Activated CD8-positive, alpha-beta memory T cell treated with anti-CD3 and anti-CD28 coated beads, Interleukin-2, amount 10 ng/mL, durations not matched to agents 7 days and 5 days (primary cell): Measurements from ENCODE around the gene TLR10. TPM values are rescaled to one million over a fixed set of nuclear protein-coding genes. Genes with fewer than 3 reads are reported as not detected.
A peak's percentile ranks its signal among the peaks of the same experiment; 100 is the strongest.
"Not testable (repeated sequence)": the region's sequence is repeated elsewhere in the genome, so short reads cannot be mapped to it uniquely, and the experiment has no call there.

Source experiments
- ATAC-seq: fragments of 150-1000 bp; cut with Tn5 transposase; one replicate; pipeline ENCODE4 v1.10.0; 2021; ENCODE audit warnings: moderate library complexity
- CTCF ChIA-PET: fragments of 350-600 bp; sonication (Branson Sonifier 250); formaldehyde crosslinking; loops from one replicate; lab custom pipeline; 2021; ENCODE audit warnings: antibody characterized with exemption; lab: Charles Lee
- DNase-seq: peaks from one replicate; pipeline ENCODE4 v3.0.0-alpha.2; 2020
- H3K27ac Mint-ChIP-seq: one replicate; pipeline ENCODE4 v1.8.0; 2021; ENCODE audit warnings: mild to moderate bottlenecking, mixed read lengths
- H3K27me3 Mint-ChIP-seq: one replicate; pipeline ENCODE4 v1.8.0; 2021; ENCODE audit warnings: mixed read lengths
- H3K36me3 Mint-ChIP-seq: one replicate; pipeline ENCODE4 v1.8.0; 2021; ENCODE audit warnings: mild to moderate bottlenecking, mixed read lengths
- H3K4me1 Mint-ChIP-seq: one replicate; pipeline ENCODE4 v1.8.0; 2021; ENCODE audit warnings: mixed read lengths
- H3K4me3 Mint-ChIP-seq: one replicate; pipeline ENCODE4 v1.8.0; 2021; ENCODE audit warnings: mild to moderate bottlenecking, moderate library complexity, mixed read lengths
- H3K9me3 Mint-ChIP-seq: one replicate; pipeline ENCODE4 v1.8.0; 2022; ENCODE audit warnings: low read depth, mixed read lengths
- total RNA-seq, 2 experiments: library from RNA; stranded (reverse); gene quantifications; one replicate each; pipeline ENCODE4 v1.2.3, GENCODE V29; 2021

TLR10 gene
- total RNA-seq, 2 experiments from 2014 or later, result 0.09 TPM; not detected in 1

DNA sequence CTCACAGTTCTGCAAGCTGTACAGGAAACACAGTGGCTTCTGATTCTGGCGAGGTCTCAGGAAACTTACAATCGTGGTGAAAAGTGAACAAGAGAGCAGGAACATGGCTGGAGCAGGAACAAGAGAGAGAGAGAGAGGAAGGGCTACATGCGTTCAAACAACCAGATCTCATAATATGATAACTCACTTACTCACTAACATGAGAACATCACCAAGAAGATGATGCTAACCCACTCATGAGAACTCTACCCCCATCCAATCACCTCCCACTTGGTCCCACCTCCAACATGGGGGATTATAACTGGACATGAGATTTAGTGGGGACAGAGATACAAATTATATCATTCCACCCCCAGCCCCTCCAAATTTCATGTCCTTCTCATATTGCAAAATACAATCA lies 31.6 kb upstream of the TLR10 start:
- H3K4me1 Mint-ChIP-seq, result peaks cover 3% of the 10 kb centered on the region
- H3K27me3 Mint-ChIP-seq, result peaks cover 3% of the 10 kb centered on the region
- peaks cover 3% of the 10 kb centered on the region for H3K9me3 Mint-ChIP-seq
- CTCF ChIA-PET, result no interaction called here
- no peaks in the 10 kb centered on the region for H3K36me3 Mint-ChIP-seq
- ATAC-seq (no peak), DNase-seq (no peak)
- H3K27ac Mint-ChIP-seq, result no peak overlapping the region
- no peak overlapping the region for H3K4me3 Mint-ChIP-seq

DNA sequence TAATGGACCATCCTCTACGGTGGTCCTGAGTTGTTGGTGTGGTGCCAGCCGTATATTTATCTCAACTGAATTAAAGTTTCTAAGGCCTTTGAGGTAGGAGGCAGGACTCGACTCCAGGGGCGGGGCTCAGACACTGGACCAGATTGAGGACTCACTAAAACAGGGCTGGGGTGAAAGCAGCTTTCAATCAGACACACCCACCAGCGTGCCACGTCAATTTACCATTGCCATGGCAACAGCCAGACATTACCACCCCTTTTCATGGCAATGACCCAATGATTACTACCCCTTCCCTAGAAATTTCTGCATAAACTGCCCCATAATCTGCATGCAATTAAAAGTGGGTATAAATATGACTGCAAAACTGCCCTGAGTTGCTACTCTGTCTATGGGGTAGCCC lies 28.5 kb upstream of the TLR10 start:
- Mint-ChIP-seq H3K4me1 (no peaks in the 10 kb centered on the region), H3K27ac (no peak overlapping the region), H3K36me3 (no peaks in the 10 kb centered on the region), H3K9me3 (peaks cover 3% of the 10 kb centered on the region), H3K4me3 (no peak overlapping the region), H3K27me3 (peaks cover 3% of the 10 kb centered on the region)
- ATAC-seq (no peak), DNase-seq (no peak)
- CTCF ChIA-PET, result no interaction called here

DNA sequence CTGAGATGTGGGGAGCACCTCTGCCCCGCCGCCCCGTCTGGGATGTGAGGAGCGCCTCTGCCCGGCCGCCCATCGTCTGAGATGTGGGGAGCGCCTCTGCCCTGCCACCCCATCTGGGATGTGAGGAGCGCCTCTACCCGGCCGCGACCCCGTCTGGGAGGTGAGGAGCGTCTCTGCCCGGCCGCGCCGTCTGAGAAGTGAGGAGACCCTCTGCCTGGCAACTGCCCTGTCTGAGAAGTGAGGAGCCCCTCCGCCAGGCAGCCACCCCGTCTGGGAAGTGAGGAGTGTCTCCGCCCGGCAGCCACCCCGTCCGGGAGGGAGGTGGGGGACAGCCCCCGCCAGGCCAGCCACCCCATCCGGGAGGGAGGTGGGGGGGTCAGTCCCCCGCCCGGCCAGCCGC lies 24.7 kb upstream of the TLR10 start:
- H3K27me3 Mint-ChIP-seq, H3K4me3 Mint-ChIP-seq, ATAC-seq, DNase-seq, H3K36me3 Mint-ChIP-seq, H3K9me3 Mint-ChIP-seq, H3K27ac Mint-ChIP-seq: not testable (repeated sequence)
- peaks cover 23% of the 10 kb centered on the region for H3K4me1 Mint-ChIP-seq
- CTCF ChIA-PET, result interaction anchor here (5.3 kb wide), 1 partner anchor 25 kb away, joined by 20 read pairs; the partner anchor contains the start of gene TLR10

DNA sequence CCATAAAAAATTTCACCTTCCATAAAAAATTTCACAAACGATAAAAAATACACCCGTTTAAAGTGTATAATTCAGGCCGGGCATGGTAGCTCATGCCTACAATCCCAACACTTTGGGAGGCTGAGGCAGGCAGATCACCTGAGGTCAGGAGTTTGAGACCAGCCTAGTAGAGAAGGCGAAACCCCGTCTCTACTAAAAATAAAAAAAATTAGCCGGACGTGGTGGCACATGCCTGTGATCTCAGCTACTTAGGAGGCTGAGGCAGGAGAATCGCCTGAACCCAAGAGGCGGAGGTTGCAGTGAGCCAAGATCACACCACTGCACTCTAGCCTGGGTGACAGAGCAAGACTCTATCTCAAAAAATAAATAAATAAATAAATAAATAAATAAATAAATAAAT lies 23.5 kb upstream of the TLR10 start:
- CTCF ChIA-PET, result interaction anchor here (1.7 to 5.3 kb wide), 3 partner anchors 23 to 88 kb away, joined by 4 to 39 read pairs (median 20); partner anchors contain the start of gene TLR10
- not testable (repeated sequence) for H3K4me3 Mint-ChIP-seq

DNA sequence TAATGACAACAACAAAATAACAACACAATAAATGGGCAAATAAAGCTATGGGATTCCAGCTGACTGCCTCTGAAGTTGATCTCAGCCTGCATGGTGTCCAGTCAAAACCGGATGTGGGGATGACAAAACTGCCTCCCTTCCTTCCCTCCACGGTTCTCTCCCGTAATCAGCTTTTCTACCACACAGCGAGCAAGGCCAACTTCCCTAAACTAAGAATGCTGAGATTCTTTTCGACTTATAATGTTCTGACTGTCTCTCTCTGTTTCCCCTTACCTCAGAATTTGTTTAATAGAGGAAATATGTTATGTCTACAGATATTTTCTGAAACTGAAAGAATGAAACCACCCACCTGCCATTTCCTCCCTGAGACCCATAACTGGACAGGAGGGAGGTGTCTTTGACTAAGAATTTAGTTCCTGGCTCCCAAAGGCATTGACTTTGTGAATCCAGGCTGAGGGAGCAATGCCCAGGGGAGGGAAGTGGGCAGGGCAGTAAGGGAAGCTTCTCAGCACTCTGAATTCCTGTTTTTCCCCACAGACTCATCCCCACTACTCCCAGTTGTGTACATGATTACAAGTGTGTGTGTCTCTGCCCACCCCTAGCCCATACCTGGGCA lies 22.8 kb upstream of the TLR10 start:
- ATAC-seq (peak; percentile 58), DNase-seq (peak; percentile 50)
- CTCF ChIA-PET, result interaction anchor here (1.0 to 5.3 kb wide), 4 partner anchors 23 to 88 kb away, joined by 4 to 39 read pairs (median 12); partner anchors contain the start of gene TLR10
- peaks cover 10% of the 10 kb centered on the region for H3K9me3 Mint-ChIP-seq
- peaks cover 23% of the 10 kb centered on the region for H3K4me1 Mint-ChIP-seq
- H3K36me3 Mint-ChIP-seq, result peaks cover 19% of the 10 kb centered on the region
- H3K4me3 Mint-ChIP-seq, result peak overlapping the region; percentile 74
- H3K27me3 Mint-ChIP-seq, result no peaks in the 10 kb centered on the region
- H3K27ac Mint-ChIP-seq, result peak overlapping the region; percentile 88

More for the DNA sequence above, 23.5 kb upstream of the TLR10 start:
- not testable (repeated sequence) for H3K27me3 Mint-ChIP-seq, H3K9me3 Mint-ChIP-seq, DNase-seq, ATAC-seq
- peaks cover 14% of the 10 kb centered on the region for H3K36me3 Mint-ChIP-seq
- H3K4me1 Mint-ChIP-seq, result peaks cover 23% of the 10 kb centered on the region
- peak overlapping the region; percentile 88 for H3K27ac Mint-ChIP-seq

DNA sequence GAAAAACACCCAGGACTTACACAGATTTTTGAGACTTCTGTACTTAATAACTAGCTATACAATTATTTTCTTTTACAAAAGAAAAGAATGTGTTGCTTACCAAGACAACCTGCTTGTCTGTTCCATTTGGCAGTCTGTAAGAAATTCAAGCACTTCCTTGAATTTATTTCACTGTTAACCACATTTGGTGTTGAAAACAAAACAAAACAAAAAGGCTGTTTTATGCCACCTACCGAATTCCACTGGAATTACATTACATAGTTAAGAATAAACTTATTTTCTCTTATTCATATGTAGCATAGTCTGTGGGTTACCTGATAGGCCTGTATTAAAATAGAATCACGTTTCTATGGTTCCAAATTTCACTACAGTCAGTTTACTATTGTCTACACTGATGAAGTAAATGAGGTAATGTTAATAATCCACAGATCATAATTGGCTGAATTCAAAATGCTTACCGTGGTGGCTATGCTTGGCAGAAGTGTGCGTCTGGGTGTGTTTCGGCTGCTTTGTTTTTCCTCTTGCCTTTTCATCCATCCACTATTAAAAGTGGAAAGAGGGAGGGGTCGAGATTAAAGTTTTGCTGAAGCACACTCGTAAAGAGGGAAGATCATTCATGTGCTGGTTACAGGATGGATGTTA lies 22.0 kb upstream of the TLR10 start, which contains the start of gene TLR1:
Gene TLR1 (minus strand): TSS at position 138 of the 642 bp plus-strand sequence. CDS start 5,960 bp downstream, outside the sequence.
- DNase-seq (no peak), ATAC-seq (peak; percentile 81)
- Mint-ChIP-seq H3K4me3 (peak within 1 kb of the TSS; percentile 74), H3K27me3 (no peaks in the 10 kb centered on the region), H3K27ac (peak within 1 kb of the TSS; percentile 88), H3K36me3 (peaks cover 28% of the 10 kb centered on the region), H3K9me3 (peaks cover 13% of the 10 kb centered on the region), H3K4me1 (peaks cover 23% of the 10 kb centered on the region)
- CTCF ChIA-PET, result interaction anchor here (0.8 to 5.3 kb wide), 13 partner anchors 11 to 1003 kb away, joined by 3 to 39 read pairs (median 5); partner anchors contain the start of genes TLR10 and TLR6

DNA sequence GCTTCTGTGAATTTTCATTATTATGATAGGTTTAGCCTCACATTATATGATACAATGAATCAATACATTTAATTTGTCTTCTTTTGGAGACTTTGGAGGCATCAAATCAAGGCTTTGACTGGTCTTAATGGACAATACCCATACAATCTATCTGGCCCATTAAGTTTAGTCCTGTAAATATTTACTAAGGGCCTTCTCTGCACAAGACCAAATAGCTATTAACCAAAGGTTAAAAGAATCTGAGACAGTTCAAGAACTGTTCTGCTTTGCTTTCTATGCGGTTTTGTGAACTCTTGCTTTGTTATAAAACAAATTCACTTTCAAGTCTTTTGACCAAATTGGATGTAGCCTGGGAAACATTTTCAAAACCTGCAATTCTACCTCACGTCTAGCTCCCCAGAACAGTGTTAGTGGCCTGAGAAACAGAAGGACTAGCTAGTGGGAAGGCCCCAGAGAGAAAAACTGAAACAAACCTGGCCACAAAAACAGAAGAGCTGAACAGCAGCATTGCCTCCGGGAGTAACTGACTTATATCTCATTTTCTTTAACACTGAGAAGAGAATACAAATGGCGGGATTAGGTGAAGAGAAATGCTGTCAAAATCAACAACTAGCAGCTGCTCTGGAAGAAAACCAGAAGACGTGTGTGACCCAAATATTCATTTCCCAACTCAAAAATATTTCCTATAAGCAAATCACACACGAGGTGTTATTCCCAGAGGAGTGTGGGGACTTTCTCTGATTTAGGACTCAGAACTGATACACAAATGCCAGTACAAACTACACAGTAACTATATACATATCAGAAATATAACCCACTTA lies 21.3 kb upstream of the TLR10 start:
- peak overlapping the region; percentile 88 for H3K27ac Mint-ChIP-seq
- H3K9me3 Mint-ChIP-seq, result peaks cover 14% of the 10 kb centered on the region
- peak overlapping the region; percentile 74 for H3K4me3 Mint-ChIP-seq
- CTCF ChIA-PET, result interaction anchor here (0.8 to 5.3 kb wide), 12 partner anchors 11 to 1002 kb away, joined by 3 to 39 read pairs (median 6); partner anchors contain the start of genes TLR10 and TLR6
- H3K4me1 Mint-ChIP-seq, result peaks cover 23% of the 10 kb centered on the region
- peaks cover 34% of the 10 kb centered on the region for H3K36me3 Mint-ChIP-seq
- no peak for DNase-seq
- H3K27me3 Mint-ChIP-seq, result no peaks in the 10 kb centered on the region
- ATAC-seq, result peak; percentile 31

DNA sequence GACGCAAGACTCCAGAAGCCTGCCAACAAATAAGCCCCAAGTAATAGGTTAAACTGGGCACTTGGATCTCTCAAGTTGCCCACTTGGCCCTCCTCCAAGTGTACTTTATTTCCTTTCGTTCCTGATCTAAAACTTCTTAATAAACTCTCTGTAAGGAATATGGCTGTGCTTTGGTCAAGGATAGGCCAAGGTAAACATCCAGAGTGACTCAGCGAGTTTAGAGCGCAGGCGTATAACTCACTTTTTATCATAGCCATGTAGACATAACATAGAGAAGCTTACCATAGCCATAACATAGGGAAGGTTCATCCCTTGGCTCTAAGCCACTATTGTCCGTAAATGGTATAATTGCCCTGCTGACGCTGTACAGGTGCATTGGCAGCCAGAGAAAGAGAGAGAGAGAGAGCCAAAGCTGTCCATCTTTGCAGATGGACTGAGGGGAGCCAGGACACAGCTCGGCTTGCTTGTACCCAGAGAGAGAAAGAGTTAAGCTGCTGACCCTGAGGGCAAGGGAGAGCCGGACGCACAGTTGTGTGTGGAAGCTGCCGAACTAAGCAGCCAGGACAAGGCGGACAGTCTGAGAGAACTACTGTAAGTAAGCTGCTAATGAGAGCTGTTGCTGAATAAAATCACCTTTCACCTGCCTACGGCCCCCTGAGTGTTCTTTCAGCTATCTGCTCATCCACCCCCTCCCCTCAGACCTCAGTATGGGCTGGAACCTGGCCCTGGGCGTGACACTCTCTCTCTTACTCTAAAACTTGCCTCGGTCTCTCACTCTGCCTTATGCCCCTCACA lies 20.0 kb upstream of the TLR10 start:
- peaks cover 23% of the 10 kb centered on the region for H3K4me1 Mint-ChIP-seq
- CTCF ChIA-PET, result interaction anchor here (1.1 to 5.3 kb wide), 5 partner anchors 11 to 332 kb away, joined by 4 to 20 read pairs (median 6); partner anchors contain the start of genes TLR10 and TLR6
- DNase-seq, result no peak
- no peak overlapping the region for H3K27ac Mint-ChIP-seq
- H3K9me3 Mint-ChIP-seq, result peaks cover 16% of the 10 kb centered on the region
- no peak overlapping the region for H3K4me3 Mint-ChIP-seq
- no peaks in the 10 kb centered on the region for H3K27me3 Mint-ChIP-seq
- no peak for ATAC-seq
- H3K36me3 Mint-ChIP-seq, result peaks cover 43% of the 10 kb centered on the region

DNA sequence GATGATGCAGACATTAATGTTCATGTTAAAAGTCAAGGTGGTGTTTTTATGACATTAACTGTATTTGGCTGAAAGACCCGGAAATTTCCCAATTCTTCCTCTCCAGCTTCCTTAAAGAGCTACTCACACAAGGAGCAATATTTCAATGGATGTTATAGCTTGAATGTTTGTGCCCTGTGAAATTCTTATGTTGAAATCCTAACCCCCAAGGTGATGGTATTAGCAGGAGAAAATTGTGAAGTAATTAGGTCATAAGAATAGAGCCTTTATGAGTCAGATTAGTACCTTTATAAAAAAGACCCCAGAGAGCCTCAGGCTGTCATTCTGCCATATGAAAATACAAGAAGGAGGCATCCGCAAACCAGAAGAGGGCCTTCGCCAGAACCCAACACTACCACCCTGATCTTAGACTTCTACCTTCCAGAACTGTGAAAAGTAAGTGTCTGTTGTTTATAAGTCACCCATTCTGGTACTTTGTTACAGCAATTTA lies 18.2 kb upstream of the TLR10 start:
- Mint-ChIP-seq H3K27me3 (no peaks in the 10 kb centered on the region), H3K27ac (no peak overlapping the region), H3K9me3 (peaks cover 18% of the 10 kb centered on the region), H3K36me3 (peaks cover 53% of the 10 kb centered on the region), H3K4me1 (peaks cover 23% of the 10 kb centered on the region), H3K4me3 (no peak overlapping the region)
- ATAC-seq (no peak), DNase-seq (no peak)
- CTCF ChIA-PET, result interaction anchor here (0.8 kb wide), 1 partner anchor 19 kb away, joined by 3 read pairs; no protein-coding TSS in a partner anchor

DNA sequence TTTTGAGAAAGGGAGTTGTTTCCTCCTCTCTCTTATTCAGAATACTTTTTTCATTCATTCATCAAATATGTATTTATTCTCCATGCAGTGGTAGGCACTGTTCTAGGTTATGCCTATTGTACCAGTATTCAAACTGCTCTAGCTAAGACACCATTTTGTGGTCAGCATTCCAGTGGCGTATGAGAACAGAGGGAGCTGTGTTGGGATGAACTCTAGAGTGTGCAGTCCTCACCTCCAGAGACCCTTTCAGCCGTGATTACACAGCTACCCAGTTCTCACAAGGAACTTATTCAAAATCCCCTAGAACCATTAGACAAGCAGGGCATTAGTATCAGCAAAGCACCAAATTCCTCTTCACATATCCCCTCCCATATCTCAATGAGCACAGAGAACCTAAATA lies 17.6 kb upstream of the TLR10 start:
- no peak for DNase-seq
- Mint-ChIP-seq H3K27me3 (no peaks in the 10 kb centered on the region), H3K27ac (no peak overlapping the region), H3K9me3 (peaks cover 21% of the 10 kb centered on the region), H3K4me1 (peaks cover 17% of the 10 kb centered on the region), H3K36me3 (peaks cover 56% of the 10 kb centered on the region), H3K4me3 (no peak overlapping the region)
- ATAC-seq, result no peak
- CTCF ChIA-PET, result interaction anchor here (0.8 kb wide), 1 partner anchor 18 kb away, joined by 3 read pairs; no protein-coding TSS in a partner anchor

DNA sequence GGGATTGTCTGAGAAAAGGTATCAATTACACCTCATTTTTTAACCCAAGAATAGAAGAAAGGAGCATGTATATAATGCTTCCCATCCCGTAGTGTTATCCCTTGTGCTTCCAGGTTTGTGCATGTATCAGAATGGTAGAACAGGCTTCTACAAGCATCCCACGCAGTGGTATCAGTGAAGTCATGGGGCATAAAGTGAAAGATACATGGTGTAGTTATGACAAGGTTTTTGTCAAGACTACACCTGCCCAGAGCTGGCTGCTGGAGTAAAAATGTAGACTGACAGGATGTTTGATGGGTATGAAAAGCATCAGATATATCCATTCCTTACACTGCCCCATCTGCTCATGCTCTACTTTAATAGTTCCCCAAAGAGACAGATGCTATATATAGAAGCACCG lies 12.3 kb upstream of the TLR10 start:
- H3K9me3 Mint-ChIP-seq, result peaks cover 15% of the 10 kb centered on the region
- H3K36me3 Mint-ChIP-seq, result peaks cover 41% of the 10 kb centered on the region
- no peak overlapping the region for H3K27ac Mint-ChIP-seq
- H3K4me3 Mint-ChIP-seq, result no peak overlapping the region
- CTCF ChIA-PET, result interaction anchor here (1.7 to 2.3 kb wide), 2 partner anchors 13 to 35 kb away, joined by 7 to 9 read pairs; partner anchors contain the start of gene TLR10
- H3K27me3 Mint-ChIP-seq, result no peaks in the 10 kb centered on the region
- ATAC-seq (no peak), DNase-seq (no peak)
- H3K4me1 Mint-ChIP-seq, result peaks cover 12% of the 10 kb centered on the region

DNA sequence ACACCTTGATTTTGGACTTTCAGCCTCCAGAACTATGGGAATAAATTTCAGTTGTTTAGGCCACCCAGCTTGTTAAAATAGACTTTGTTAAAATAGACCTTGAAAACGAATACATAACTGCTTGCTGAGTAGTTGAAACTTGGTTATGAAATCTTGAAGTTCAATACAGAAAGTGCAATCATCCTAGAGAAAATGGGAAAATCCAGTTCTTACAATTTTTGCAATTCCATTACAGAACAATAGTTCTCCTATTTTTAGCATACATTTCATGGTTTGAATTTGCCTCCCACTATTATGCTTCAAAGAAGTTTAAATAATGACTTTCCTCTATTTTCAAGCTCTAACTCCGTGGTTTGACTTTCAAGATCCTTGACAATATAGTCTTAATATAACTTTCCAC lies 11.3 kb upstream of the TLR10 start:
- peaks cover 12% of the 10 kb centered on the region for H3K9me3 Mint-ChIP-seq
- CTCF ChIA-PET, result interaction anchor here (1.2 to 1.7 kb wide), 3 partner anchors 10 to 35 kb away, joined by 3 to 7 read pairs (median 4); partner anchors contain the start of genes TLR1 and TLR10
- H3K36me3 Mint-ChIP-seq, result peaks cover 37% of the 10 kb centered on the region
- no peak for ATAC-seq
- no peaks in the 10 kb centered on the region for H3K27me3 Mint-ChIP-seq
- no peak for DNase-seq
- H3K4me1 Mint-ChIP-seq, result peaks cover 12% of the 10 kb centered on the region
- no peak overlapping the region for H3K4me3 Mint-ChIP-seq
- no peak overlapping the region for H3K27ac Mint-ChIP-seq
